ENCODE measurements around the gene AR. TPM values are rescaled to one million over a fixed set of nuclear protein-coding genes. Genes with fewer than 3 reads are reported as not detected.

Gene AR
- total and polyA plus RNA-seq, 9 of the 15 experiments (the other 6 are each of a cell fraction or from before 2014, with no cell fraction given), result 0.01 to 0.04 (median 0.01) TPM; not detected in 6

GRCh38 chrX:67536564-67536963, 7.3 kb upstream of the AR start (continued):
- TF ChIP-seq ZBTB40 (IDR thresholded peaks at IDR 0.05) (no peak), ZBTB40 (CRISPR knock-in tag; IDR thresholded peaks at IDR 0.05) (no peak)

DNA sequence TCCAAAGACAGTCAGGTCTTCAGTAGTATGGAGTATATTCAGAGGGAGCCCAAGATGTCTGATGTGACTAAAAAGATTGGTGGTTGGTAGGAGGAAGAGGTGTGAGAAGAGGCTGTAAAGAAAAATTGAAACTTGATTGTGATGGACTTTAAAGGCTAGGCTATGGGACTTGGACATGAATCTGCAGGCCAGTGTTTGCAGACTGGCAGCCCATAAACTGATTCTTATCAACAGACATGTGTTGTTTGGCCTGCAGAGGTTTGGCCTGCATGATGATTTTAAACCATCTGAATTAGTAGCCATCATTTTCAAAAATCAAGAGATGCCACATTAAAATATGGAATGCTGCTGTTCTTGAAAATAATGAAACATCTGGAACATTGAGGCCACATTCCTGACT, 5.4 kb upstream of the AR start:
- in situ Hi-C loops (cut with MboI), result no loop called here
- H4K20me1 ChIP-seq (replicated peaks; ENCODE audit: control insufficient read depth, insufficient read depth, low read length), result no peaks in the 10 kb centered on the region
- H3K79me2 ChIP-seq (ENCODE audit: control insufficient read depth, insufficient read depth, low read length), result no peaks in the 10 kb centered on the region
- TF ChIP-seq E2F6 (IDR thresholded peaks at IDR 0.05; ENCODE audit: borderline replicate concordance in 1 of 2, extremely low read depth in 1 of 2, insufficient read depth in 1 of 2, insufficient read length in 1 of 2, low read depth in 1 of 2, low read length in 1 of 2, poor library complexity in 1 of 2, severe bottlenecking in 1 of 2) (no peak), SREBF1 (IDR thresholded peaks at IDR 0.05; ENCODE audit: borderline replicate concordance, low read depth, low read length) (no peak), NR2F6 (CRISPR knock-in tag; IDR thresholded peaks at IDR 0.05) (no peak), TAF7 (tag; IDR thresholded peaks at IDR 0.05) (no peak), NR3C1 (CRISPR knock-in tag; IDR thresholded peaks at IDR 0.05) (no peak), PTRF (tag; IDR thresholded peaks at IDR 0.05) (no peak), ZNF41 (CRISPR knock-in tag; conservative IDR thresholded peaks at IDR 0.05) (no peak)
- DNase-seq (ENCODE audit: extremely low read depth in 1 of 4, low spot score in 3 of 4) (no peak), ATAC-seq (no peak), FAIRE-seq (no peak)
- no peak overlapping the region for H2AFZ ChIP-seq (ENCODE audit: low read depth, low read length)
- H3K9me1 ChIP-seq (ENCODE audit: control insufficient read depth, insufficient read depth, low read length), result no peaks in the 10 kb centered on the region
- ChIA-PET CTCF (ENCODE audit: low intra/inter-chr PET ratio) (no interaction called here), POLR2A (no interaction called here)
- no peaks in the 10 kb centered on the region for H3K4me1 ChIP-seq (replicated peaks in 1 of 2; ENCODE audit: control insufficient read depth in 2 of 2, insufficient read depth in 2 of 2, low read length in 2 of 2)
- H3K4me2 ChIP-seq (ENCODE audit: insufficient read depth, low read length), result no peak overlapping the region
- no peaks in the 10 kb centered on the region for H3K9me3 ChIP-seq (replicated peaks; ENCODE audit: control insufficient read depth, insufficient read depth, low read depth, low read length)
- intact Hi-C loops (cut with micrococcal nuclease), result no loop called here
- H3K27me3 ChIP-seq (ENCODE audit: control insufficient read depth in 2 of 2, insufficient read depth in 2 of 2, low read length in 2 of 2), result no peaks in the 10 kb centered on the region
- H3K36me3 ChIP-seq (ENCODE audit: control insufficient read depth, insufficient read depth, low read length), result no peaks in the 10 kb centered on the region
- no TSS peak for BruUV-seq (replicated peaks)
- no peak overlapping the region for H3K27ac ChIP-seq (ENCODE audit: extremely low read depth, low read depth, low read length)
- no peak overlapping the region for H3K9ac ChIP-seq (ENCODE audit: insufficient read depth in 1 of 2, low read depth in 2 of 2, low read length in 2 of 2)
- no peak overlapping the region for H3K4me3 ChIP-seq

Data from K562 (cell line).